ENCODE data around the gene DDX31. TPM values are rescaled to one million over a fixed set of nuclear protein-coding genes. Genes with fewer than 3 reads are reported as not detected.

DDX31 gene
- polyA plus RNA-seq, 6 donors from 2014 or later = 3.8 to 9.1 (median 7.3) TPM

- Mint-ChIP-seq H3K27me3 (peaks cover 43 to 77% (median 76%) of the 10 kb centered on the region in 3 donors), H3K9me3 (peaks cover 0 to 8% (median 0%) of the 10 kb centered on the region in 7 donors), H3K36me3 (peaks cover 0 to 7% of the 10 kb centered on the region in 2 donors), H3K4me3 (peak overlapping the region in 5 of 8 donors; percentile 36 to 83 (median 62)), H3K4me1 (peaks cover 24 to 37% (median 35%) of the 10 kb centered on the region in 3 donors), H3K27ac (peak overlapping the region in 2 of 6 donors; percentile 72 to 96)
- DNase-seq (no peak), ATAC-seq (ENCODE audit: low read depth in 2 of 2) (no peak)
These were observed 82.8 kb downstream of the DDX31 start for GRCh38 chr9:132586830-132587591.

GRCh38 chr9:132585954-132586829, 83.6 kb downstream of the DDX31 start:
- DNase-seq = peak; percentile 59
- Mint-ChIP-seq H3K4me3 (peak overlapping the region; percentile 0 to 83 (median 58)), H3K36me3 (peaks cover 0 to 7% of the 10 kb centered on the region in 2 donors), H3K27ac (peak overlapping the region in 5 of 6 donors; percentile 61 to 96 (median 72)), H3K27me3 (peaks cover 41 to 77% (median 75%) of the 10 kb centered on the region in 3 donors), H3K9me3 (peaks cover 0 to 8% (median 0%) of the 10 kb centered on the region in 7 donors), H3K4me1 (peaks cover 29 to 44% (median 34%) of the 10 kb centered on the region in 3 donors)
- ATAC-seq (ENCODE audit: low read depth in 2 of 2) = peak; percentile 79 to 81

- Mint-ChIP-seq H3K27me3 (peaks cover 37 to 69% (median 63%) of the 10 kb centered on the region in 3 donors), H3K4me3 (peak overlapping the region in 1 of 8 donors; percentile 21), H3K9me3 (peaks cover 0 to 8% (median 0%) of the 10 kb centered on the region in 7 donors), H3K27ac (peak overlapping the region in 1 of 6 donors; percentile 59), H3K4me1 (peaks cover 24 to 34% (median 28%) of the 10 kb centered on the region in 3 donors), H3K36me3 (peaks cover 0 to 7% of the 10 kb centered on the region in 2 donors)
- DNase-seq (no peak), ATAC-seq (ENCODE audit: low read depth in 2 of 2) (no peak)
These were observed 84.9 kb downstream of the DDX31 start for GRCh38 chr9:132584601-132585560.

- Mint-ChIP-seq H3K4me1 (peaks cover 24 to 25% (median 24%) of the 10 kb centered on the region in 3 donors), H3K4me3 (peak overlapping the region in 3 of 8 donors; percentile 39 to 54 (median 42)), H3K27me3 (peaks cover 44 to 72% (median 59%) of the 10 kb centered on the region in 3 donors), H3K9me3 (peaks cover 0 to 8% (median 0%) of the 10 kb centered on the region in 7 donors), H3K27ac (peak overlapping the region in 1 of 6 donors; percentile 63), H3K36me3 (peaks cover 0 to 7% of the 10 kb centered on the region in 2 donors)
- DNase-seq (no peak), ATAC-seq (ENCODE audit: low read depth in 2 of 2) (no peak)
These were observed 86.0 kb downstream of the DDX31 start for GRCh38 chr9:132583584-132584304.

GRCh38 chr9:132582786-132583583, 86.8 kb downstream of the DDX31 start:
- peaks cover 0 to 2% of the 10 kb centered on the region in 2 donors for H3K36me3 Mint-ChIP-seq
- ATAC-seq (ENCODE audit: low read depth in 2 of 2) (no peak), DNase-seq (no peak)
- H3K4me3 Mint-ChIP-seq = peak overlapping the region in 4 of 8 donors; percentile 12 to 42 (median 32)
- H3K4me1 Mint-ChIP-seq = peaks cover 21 to 24% (median 22%) of the 10 kb centered on the region in 3 donors
- peak overlapping the region in 3 of 6 donors; percentile 49 to 78 (median 63) for H3K27ac Mint-ChIP-seq
- peaks cover 47 to 72% (median 61%) of the 10 kb centered on the region in 3 donors for H3K27me3 Mint-ChIP-seq
- peaks cover 0 to 5% (median 0%) of the 10 kb centered on the region in 7 donors for H3K9me3 Mint-ChIP-seq

GRCh38 chr9:132582276-132582785, 87.5 kb downstream of the DDX31 start, which contains the start of gene BARHL1:
Gene BARHL1, plus strand, starts transcription at chr9:132582606. Its CDS starts 192 bp downstream, at chr9:132582798.
- peaks cover 20 to 24% (median 21%) of the 10 kb centered on the region in 3 donors for H3K4me1 Mint-ChIP-seq
- peaks cover 52 to 72% (median 63%) of the 10 kb centered on the region in 3 donors for H3K27me3 Mint-ChIP-seq
- no peaks in the 10 kb centered on the region for H3K36me3 Mint-ChIP-seq
- H3K27ac Mint-ChIP-seq = peak within 1 kb of the TSS; percentile 64 to 92 (median 82)
- ATAC-seq (ENCODE audit: low read depth in 2 of 2) = no peak
- peak within 1 kb of the TSS; percentile 53 to 87 (median 74) for H3K4me3 Mint-ChIP-seq
- H3K9me3 Mint-ChIP-seq = peaks cover 0 to 5% (median 0%) of the 10 kb centered on the region in 7 donors
- no peak for DNase-seq

- H3K9me3 Mint-ChIP-seq = peaks cover 0 to 5% (median 0%) of the 10 kb centered on the region in 7 donors
- peaks cover 0 to 2% of the 10 kb centered on the region in 2 donors for H3K36me3 Mint-ChIP-seq
- DNase-seq = no peak
- H3K4me3 Mint-ChIP-seq = peak overlapping the region in 2 of 8 donors; percentile 33 to 45
- H3K27me3 Mint-ChIP-seq = peaks cover 58 to 82% (median 76%) of the 10 kb centered on the region in 3 donors
- H3K27ac Mint-ChIP-seq = peak overlapping the region in 1 of 6 donors; percentile 56
- ATAC-seq (ENCODE audit: low read depth in 2 of 2) = no peak
- H3K4me1 Mint-ChIP-seq = peaks cover 7 to 11% (median 11%) of the 10 kb centered on the region in 3 donors
These were observed 90.4 kb downstream of the DDX31 start for GRCh38 chr9:132579427-132579798.

- DNase-seq (no peak), ATAC-seq (ENCODE audit: low read depth in 2 of 2) (no peak)
- Mint-ChIP-seq H3K9me3 (peaks cover 0 to 5% (median 0%) of the 10 kb centered on the region in 7 donors), H3K27me3 (peaks cover 55 to 81% (median 72%) of the 10 kb centered on the region in 3 donors), H3K4me3 (peak overlapping the region in 2 of 8 donors; percentile 5 to 73), H3K27ac (peak overlapping the region in 3 of 6 donors; percentile 12 to 89 (median 56)), H3K4me1 (peaks cover 7 to 11% (median 11%) of the 10 kb centered on the region in 3 donors), H3K36me3 (peaks cover 0 to 8% of the 10 kb centered on the region in 2 donors)
These were observed 91.3 kb downstream of the DDX31 start for GRCh38 chr9:132578367-132578932.

GRCh38 chr9:132577119-132577518, 92.7 kb downstream of the DDX31 start:
- Mint-ChIP-seq H3K27ac (no peak overlapping the region), H3K9me3 (peaks cover 0 to 5% (median 0%) of the 10 kb centered on the region in 7 donors), H3K27me3 (peaks cover 56 to 84% (median 73%) of the 10 kb centered on the region in 3 donors), H3K4me1 (peaks cover 7 to 11% (median 11%) of the 10 kb centered on the region in 3 donors), H3K36me3 (peaks cover 0 to 8% of the 10 kb centered on the region in 2 donors), H3K4me3 (no peak overlapping the region)
- ATAC-seq (ENCODE audit: low read depth in 2 of 2) = no peak
- DNase-seq = no peak

GRCh38 chr9:132575811-132576210, 94.0 kb downstream of the DDX31 start:
- Mint-ChIP-seq H3K27me3 (peaks cover 53 to 85% (median 78%) of the 10 kb centered on the region in 3 donors), H3K4me3 (no peak overlapping the region), H3K36me3 (peaks cover 0 to 8% of the 10 kb centered on the region in 2 donors), H3K9me3 (peaks cover 0 to 3% (median 0%) of the 10 kb centered on the region in 7 donors), H3K27ac (no peak overlapping the region), H3K4me1 (peaks cover 0 to 3% (median 0%) of the 10 kb centered on the region in 3 donors)
- DNase-seq (no peak), ATAC-seq (ENCODE audit: low read depth in 2 of 2) (no peak)
